HCT116 (cell line): ENCODE measurements around the gene SCYL2. TPM values are rescaled to one million over a fixed set of nuclear protein-coding genes. Genes with fewer than 3 reads are reported as not detected.

Source experiments
- ATAC-seq: fragments of 200-7000 bp; cut with Tn5 transposase; 2 replicates; pipeline ENCODE4 v1.9.1; 2020; ENCODE audit warnings: mild to moderate bottlenecking, moderate library complexity
- BruUV-seq: library from RNA; stranded (reverse); fragments of 400-500 nt; replicated peaks from 2 replicates; lab custom pipeline; 2021; lab: Mats Ljungman, UMichigan
- CTCF ChIA-PET: fragments of 300-600 bp; sonication (Branson Sonifier 250); formaldehyde crosslinking; loops from one replicate; lab custom pipeline; 2021; ENCODE audit warnings: antibody characterized with exemption; lab: Charles Lee
- POLR2A ChIA-PET: fragments of 300-600, 350-600 bp; sonication (Branson Sonifier 250); formaldehyde crosslinking; loops from one replicate; lab custom pipeline; 2021; ENCODE audit warnings: antibody characterized with exemption; lab: Charles Lee
- RAD21 ChIA-PET, 2 experiments: fragments of 300-600 bp; sonication (Branson Sonifier 250); formaldehyde crosslinking; loops; one replicate each; lab custom pipeline; 2023; ENCODE audit warnings: low total read pairs in 2 of 2; ENCODE audit not compliant: uncharacterized antibody in 2 of 2, unreplicated experiment in 2 of 2, low non-redundant PET in 1 of 2; lab: Charles Lee
- DNase-seq: peaks from one replicate; pipeline ENCODE4 v3.0.0-alpha.2; 2010; ENCODE audit warnings: low read depth, low spot score
- H2AFZ ChIP-seq: fragments of 200-600 bp; shearing (Covaris generic), sonication (generic); 2 replicates; pipeline ENCODE4 v1.6.1; 2017; ENCODE audit warnings: low read depth, mixed run types, mixed read lengths, antibody characterized with exemption, low read length; ENCODE audit not compliant: poor library complexity, severe bottlenecking
- H3K27ac ChIP-seq: 2 replicates; pipeline ENCODE4 v1.5.1; 2012; ENCODE audit warnings: low read depth, low read length
- H3K27me3 ChIP-seq: fragments of 200-600 bp; sonication (generic); 2 replicates; pipeline ENCODE4 v1.6.1; 2016; ENCODE audit warnings: mixed run types, low read length, mixed read lengths; ENCODE audit not compliant: insufficient read depth
- H3K36me3 ChIP-seq, 2 experiments: fragments of 200-500 bp in 1 of 2; fragments of 200-600 bp in 1 of 2; sonication (Bioruptor generic) in 1 of 2; sonication (generic) in 1 of 2; 2 replicates each; pipeline versions ENCODE4 v1.5.1 to v1.6.1; 2014 to 2016; ENCODE audit warnings: low read length in 2 of 2, inconsistent platforms in 1 of 2, mixed read lengths in 1 of 2, mixed run types in 1 of 2; ENCODE audit not compliant: insufficient read depth in 2 of 2, control insufficient read depth in 1 of 2
- H3K4me1 ChIP-seq, 2 experiments: fragments of 200-600 bp in 1 of 2; sonication (generic) in 1 of 2; 2 replicates each; pipeline versions ENCODE4 v1.5.1 to v1.6.1; 2012 to 2017; ENCODE audit warnings: low read length in 2 of 2, inconsistent platforms in 1 of 2, mild to moderate bottlenecking in 1 of 2, mixed read lengths in 1 of 2, mixed run types in 1 of 2, moderate library complexity in 1 of 2; ENCODE audit not compliant: insufficient read depth in 2 of 2, control insufficient read depth in 1 of 2
- H3K4me2 ChIP-seq: fragments of 200-600 bp; sonication (generic); 2 replicates; pipeline ENCODE4 v1.6.1; 2017; ENCODE audit warnings: mixed run types, low read length, mixed read lengths
- H3K4me3 ChIP-seq, 2 experiments: fragments of 200-600 bp in 1 of 2; sonication (generic) in 1 of 2; replicated peaks in 1 of 2; 2 replicates each; pipeline ENCODE4 v1.5.1; 2011 to 2016; ENCODE audit warnings: low read length in 2 of 2, control low read depth in 1 of 2, low read depth in 1 of 2, mild to moderate bottlenecking in 1 of 2, mixed read lengths in 1 of 2, mixed run types in 1 of 2
- H3K79me2 ChIP-seq: fragments of 200-600 bp; sonication (generic); 2 replicates; pipeline ENCODE4 v1.6.1; 2017; ENCODE audit warnings: mild to moderate bottlenecking, mixed run types, low read length, moderate library complexity, mixed read lengths; ENCODE audit not compliant: insufficient read depth
- H3K9ac ChIP-seq: fragments of 200-600 bp; sonication (generic); 2 replicates; pipeline ENCODE4 v1.6.1; 2016; ENCODE audit warnings: low read length, mixed read lengths
- H3K9me2 ChIP-seq: fragments of 200-600 bp; sonication (generic), shearing (Covaris generic); 2 replicates; pipeline ENCODE4 v1.6.1; 2017; ENCODE audit warnings: mixed run types, mild to moderate bottlenecking, moderate library complexity; ENCODE audit not compliant: insufficient read depth
- H3K9me3 ChIP-seq, 2 experiments: fragments of 200-500 bp in 1 of 2; fragments of 200-600 bp in 1 of 2; sonication (Bioruptor generic) in 1 of 2; sonication (generic) in 1 of 2; 2 replicates each; pipeline ENCODE4 v1.6.1; 2014 to 2017; ENCODE audit warnings: low read length in 2 of 2, mixed read lengths in 2 of 2, inconsistent platforms in 1 of 2, low read depth in 1 of 2, mild to moderate bottlenecking in 1 of 2, mixed run types in 1 of 2, moderate library complexity in 1 of 2; ENCODE audit not compliant: control insufficient read depth in 1 of 2, insufficient read depth in 1 of 2
- H4K20me1 ChIP-seq: fragments of 200-600 bp; sonication (generic), shearing (Covaris generic); 2 replicates; pipeline ENCODE4 v1.6.1; 2017; ENCODE audit warnings: mixed run types, mild to moderate bottlenecking, moderate library complexity; ENCODE audit not compliant: insufficient read depth
- CBX3 ChIP-seq: IDR thresholded peaks from 2 replicates; pipeline ENCODE4 v1.6.1; 2012; ENCODE audit warnings: low read depth
- ELF1 ChIP-seq: IDR thresholded peaks from 2 replicates; pipeline ENCODE4 v1.6.1; 2012; ENCODE audit warnings: low read depth, borderline replicate concordance
- EZH2 ChIP-seq: fragments of 200-600 bp; sonication (generic); IDR thresholded peaks from 2 replicates; pipeline ENCODE4 v1.6.1; 2017; ENCODE audit warnings: antibody characterized with exemption, mixed run types
- EZH2phosphoT487 ChIP-seq: fragments of 200-600 bp; IDR thresholded peaks from 2 replicates; pipeline ENCODE4 v1.6.1; 2018; ENCODE audit warnings: antibody characterized with exemption, borderline replicate concordance
- POLR2A ChIP-seq: IDR thresholded peaks from 2 replicates; pipeline ENCODE4 v1.7.0; 2011; ENCODE audit warnings: borderline replicate concordance; ENCODE audit not compliant: insufficient read depth, insufficient read length; ENCODE audit errors: extremely low read depth
- POLR2AphosphoS5 ChIP-seq: IDR thresholded peaks from 2 replicates; pipeline ENCODE4 v1.6.1; 2011; ENCODE audit warnings: mild to moderate bottlenecking, low read depth, low read length, moderate library complexity
- RAD21 ChIP-seq: IDR thresholded peaks from 2 replicates; pipeline ENCODE4 v1.6.1; 2012; ENCODE audit warnings: low read depth, mild to moderate bottlenecking
- SRF ChIP-seq: IDR thresholded peaks from 2 replicates; pipeline ENCODE4 v1.6.1; 2012; ENCODE audit warnings: low read depth
- YY1 ChIP-seq: IDR thresholded peaks from 2 replicates; pipeline ENCODE4 v1.6.1; 2011; ENCODE audit warnings: low read length, low read depth, moderate library complexity, mild to moderate bottlenecking; ENCODE audit not compliant: insufficient replicate concordance; ENCODE audit errors: extremely low read depth
- ZFX ChIP-seq: fragments of 450-650 bp; IDR thresholded peaks from 2 replicates; pipeline ENCODE4 v1.6.1; 2017
- intact Hi-C: fragments of 100-400 bp; cut with micrococcal nuclease; formaldehyde crosslinking; loops from 2 replicates; pipeline ENCODE4 v1.10.0; 2022
- total RNA-seq: library from RNA; stranded (reverse); gene quantifications from one replicate; pipeline ENCODE4 v1.2.1, GENCODE V29; 2021; ENCODE audit not compliant: unreplicated experiment
- TF ChIP-seq, protein P1 (sequence below): IDR thresholded peaks from 2 replicates; pipeline ENCODE4 v1.6.1; 2012; ENCODE audit warnings: low read depth
- TF ChIP-seq, protein P2 (sequence below): IDR thresholded peaks from 2 replicates; pipeline ENCODE4 v1.6.1; 2011; ENCODE audit warnings: mild to moderate bottlenecking, low read length, moderate library complexity; ENCODE audit not compliant: insufficient replicate concordance; ENCODE audit errors: extremely low read depth
- TF ChIP-seq, protein P3 (sequence below): IDR thresholded peaks from 2 replicates; pipeline ENCODE4 v1.6.1; 2012

Gene SCYL2
- total RNA-seq, 1 experiment from 2014 or later: 31.7 TPM

DNA sequence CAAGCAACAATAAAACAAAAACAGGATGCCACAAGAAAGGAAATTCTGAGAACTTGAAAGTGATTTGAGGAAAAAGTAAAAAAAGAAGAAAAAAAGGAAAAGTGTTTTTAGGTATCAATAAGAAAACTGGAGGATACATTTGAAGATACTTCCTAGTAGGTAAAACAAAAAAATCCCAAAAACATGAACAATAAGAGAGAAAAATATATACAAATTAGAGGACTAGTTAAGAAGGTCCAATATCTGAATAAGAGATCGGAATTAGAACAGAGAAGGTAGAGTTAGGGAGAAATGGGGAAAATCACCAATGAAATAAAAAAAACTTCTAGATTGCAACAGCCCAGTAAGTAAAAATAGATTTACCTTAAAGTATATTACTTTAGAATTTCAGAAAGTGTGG lies 8.8 kb upstream of the SCYL2 start:
- BruUV-seq: no TSS peak
- TF ChIP-seq CBX3 (no peak), SRF (no peak), YY1 (no peak), EZH2phosphoT487 (no peak), ZFX (no peak), EZH2 (no peak), POLR2A (no peak), POLR2AphosphoS5 (no peak), RAD21 (no peak), ELF1 (no peak)
- TF ChIP-seq, protein P1, sequence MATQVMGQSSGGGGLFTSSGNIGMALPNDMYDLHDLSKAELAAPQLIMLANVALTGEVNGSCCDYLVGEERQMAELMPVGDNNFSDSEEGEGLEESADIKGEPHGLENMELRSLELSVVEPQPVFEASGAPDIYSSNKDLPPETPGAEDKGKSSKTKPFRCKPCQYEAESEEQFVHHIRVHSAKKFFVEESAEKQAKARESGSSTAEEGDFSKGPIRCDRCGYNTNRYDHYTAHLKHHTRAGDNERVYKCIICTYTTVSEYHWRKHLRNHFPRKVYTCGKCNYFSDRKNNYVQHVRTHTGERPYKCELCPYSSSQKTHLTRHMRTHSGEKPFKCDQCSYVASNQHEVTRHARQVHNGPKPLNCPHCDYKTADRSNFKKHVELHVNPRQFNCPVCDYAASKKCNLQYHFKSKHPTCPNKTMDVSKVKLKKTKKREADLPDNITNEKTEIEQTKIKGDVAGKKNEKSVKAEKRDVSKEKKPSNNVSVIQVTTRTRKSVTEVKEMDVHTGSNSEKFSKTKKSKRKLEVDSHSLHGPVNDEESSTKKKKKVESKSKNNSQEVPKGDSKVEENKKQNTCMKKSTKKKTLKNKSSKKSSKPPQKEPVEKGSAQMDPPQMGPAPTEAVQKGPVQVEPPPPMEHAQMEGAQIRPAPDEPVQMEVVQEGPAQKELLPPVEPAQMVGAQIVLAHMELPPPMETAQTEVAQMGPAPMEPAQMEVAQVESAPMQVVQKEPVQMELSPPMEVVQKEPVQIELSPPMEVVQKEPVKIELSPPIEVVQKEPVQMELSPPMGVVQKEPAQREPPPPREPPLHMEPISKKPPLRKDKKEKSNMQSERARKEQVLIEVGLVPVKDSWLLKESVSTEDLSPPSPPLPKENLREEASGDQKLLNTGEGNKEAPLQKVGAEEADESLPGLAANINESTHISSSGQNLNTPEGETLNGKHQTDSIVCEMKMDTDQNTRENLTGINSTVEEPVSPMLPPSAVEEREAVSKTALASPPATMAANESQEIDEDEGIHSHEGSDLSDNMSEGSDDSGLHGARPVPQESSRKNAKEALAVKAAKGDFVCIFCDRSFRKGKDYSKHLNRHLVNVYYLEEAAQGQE: no peak
- TF ChIP-seq, protein P2, sequence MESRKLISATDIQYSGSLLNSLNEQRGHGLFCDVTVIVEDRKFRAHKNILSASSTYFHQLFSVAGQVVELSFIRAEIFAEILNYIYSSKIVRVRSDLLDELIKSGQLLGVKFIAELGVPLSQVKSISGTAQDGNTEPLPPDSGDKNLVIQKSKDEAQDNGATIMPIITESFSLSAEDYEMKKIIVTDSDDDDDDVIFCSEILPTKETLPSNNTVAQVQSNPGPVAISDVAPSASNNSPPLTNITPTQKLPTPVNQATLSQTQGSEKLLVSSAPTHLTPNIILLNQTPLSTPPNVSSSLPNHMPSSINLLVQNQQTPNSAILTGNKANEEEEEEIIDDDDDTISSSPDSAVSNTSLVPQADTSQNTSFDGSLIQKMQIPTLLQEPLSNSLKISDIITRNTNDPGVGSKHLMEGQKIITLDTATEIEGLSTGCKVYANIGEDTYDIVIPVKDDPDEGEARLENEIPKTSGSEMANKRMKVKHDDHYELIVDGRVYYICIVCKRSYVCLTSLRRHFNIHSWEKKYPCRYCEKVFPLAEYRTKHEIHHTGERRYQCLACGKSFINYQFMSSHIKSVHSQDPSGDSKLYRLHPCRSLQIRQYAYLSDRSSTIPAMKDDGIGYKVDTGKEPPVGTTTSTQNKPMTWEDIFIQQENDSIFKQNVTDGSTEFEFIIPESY: no peak
- TF ChIP-seq, protein P3, sequence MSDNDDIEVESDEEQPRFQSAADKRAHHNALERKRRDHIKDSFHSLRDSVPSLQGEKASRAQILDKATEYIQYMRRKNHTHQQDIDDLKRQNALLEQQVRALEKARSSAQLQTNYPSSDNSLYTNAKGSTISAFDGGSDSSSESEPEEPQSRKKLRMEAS: no peak
- DNase-seq: no peak

More for the DNA sequence above, 8.8 kb upstream of the SCYL2 start:
- no peak overlapping the region for H3K4me3 ChIP-seq
- RAD21 ChIA-PET: no interaction called here
- H3K27ac ChIP-seq: no peak overlapping the region
- no peak overlapping the region for H3K4me2 ChIP-seq
- no peak for ATAC-seq
- no peaks in the 10 kb centered on the region for H3K9me3 ChIP-seq
- no peaks in the 10 kb centered on the region for H3K9me2 ChIP-seq
- intact Hi-C loops: no loop called here
- H3K27me3 ChIP-seq: no peaks in the 10 kb centered on the region
- H3K4me1 ChIP-seq: no peaks in the 10 kb centered on the region
- H3K9ac ChIP-seq: no peak overlapping the region
- POLR2A ChIA-PET: no interaction called here
- H2AFZ ChIP-seq: no peak overlapping the region
- H3K79me2 ChIP-seq: no peaks in the 10 kb centered on the region
- CTCF ChIA-PET: no interaction called here
- no peaks in the 10 kb centered on the region for H4K20me1 ChIP-seq
- H3K36me3 ChIP-seq: no peaks in the 10 kb centered on the region
